HUDEP-2 (cell line): ENCODE data around the gene SARDH.

Experiments
- DNase-seq, 76 experiments: peaks; one replicate each; lab custom pipeline; 2025; ENCODE audit not compliant: unreplicated experiment in 76 of 76; lab: John Stamatoyannopoulos, UW

Gene SARDH

DNA sequence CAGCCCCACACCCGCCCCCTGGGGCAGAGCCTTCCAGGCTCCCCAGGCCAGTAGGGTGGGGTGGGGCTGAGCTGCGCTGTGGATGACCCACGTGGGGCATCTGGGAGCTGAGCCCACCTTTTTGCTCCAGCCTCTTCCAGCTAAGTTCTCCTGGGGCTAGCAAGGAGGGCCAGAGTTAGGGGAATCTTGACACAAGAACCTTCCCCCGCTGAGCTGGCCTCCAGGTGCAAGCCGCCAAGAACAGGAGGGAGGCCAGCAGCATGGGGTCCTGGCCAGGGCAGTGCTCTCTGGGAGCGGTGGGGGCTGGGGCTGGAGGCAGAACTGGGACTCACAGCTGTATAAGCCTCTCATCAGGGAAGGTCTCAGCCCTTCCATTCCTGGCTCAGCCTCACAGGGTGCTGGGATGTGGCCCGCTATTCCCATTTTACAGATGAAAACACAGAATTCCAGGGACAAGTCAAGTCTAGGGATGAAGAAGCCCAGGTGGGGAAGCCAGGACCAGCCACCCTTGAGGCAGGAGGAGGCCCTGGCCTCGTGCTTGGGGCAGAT is 21.5 kb downstream of the SARDH start:
- DNase-seq: no peak

DNA sequence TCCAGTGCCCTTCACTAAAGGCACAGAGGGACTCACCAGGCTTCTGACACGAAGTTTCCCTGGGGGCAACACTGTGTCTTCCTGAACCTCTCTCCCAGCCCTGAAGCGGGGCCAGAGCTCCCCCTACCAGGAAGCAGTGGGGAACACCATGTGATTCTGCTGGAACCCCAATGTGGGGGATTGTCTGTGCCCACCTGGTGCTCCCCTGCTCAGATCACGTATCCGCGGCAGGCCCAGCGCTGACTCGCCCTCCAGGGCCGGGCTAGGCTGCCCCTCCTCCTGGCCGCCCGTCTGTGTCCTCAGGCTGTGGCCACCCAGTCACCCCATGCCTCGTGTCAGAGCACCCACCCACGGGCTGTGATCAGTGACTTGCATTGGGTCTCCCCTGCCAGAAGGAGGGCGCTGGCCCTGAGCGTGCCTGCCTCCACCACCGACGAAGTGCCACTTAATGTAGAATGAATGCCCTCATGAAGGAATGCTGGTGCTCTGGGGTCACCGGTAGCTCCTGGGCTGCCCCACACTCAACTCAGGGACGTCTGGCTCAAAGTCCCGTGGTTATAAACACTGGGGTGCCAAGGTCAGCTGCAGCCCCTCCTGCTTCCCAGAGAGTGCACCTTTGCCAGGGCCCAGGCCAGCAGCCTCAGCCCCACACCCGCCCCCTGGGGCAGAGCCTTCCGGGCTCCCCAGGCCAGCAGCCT is 22.1 kb downstream of the SARDH start:
- peak in 4 of 76 experiments; percentile 2 to 12 (median 6) for DNase-seq

- DNase-seq: no peak
Measured at GRCh38 chr9:133715295-133715865, 22.8 kb downstream of the SARDH start.

DNA sequence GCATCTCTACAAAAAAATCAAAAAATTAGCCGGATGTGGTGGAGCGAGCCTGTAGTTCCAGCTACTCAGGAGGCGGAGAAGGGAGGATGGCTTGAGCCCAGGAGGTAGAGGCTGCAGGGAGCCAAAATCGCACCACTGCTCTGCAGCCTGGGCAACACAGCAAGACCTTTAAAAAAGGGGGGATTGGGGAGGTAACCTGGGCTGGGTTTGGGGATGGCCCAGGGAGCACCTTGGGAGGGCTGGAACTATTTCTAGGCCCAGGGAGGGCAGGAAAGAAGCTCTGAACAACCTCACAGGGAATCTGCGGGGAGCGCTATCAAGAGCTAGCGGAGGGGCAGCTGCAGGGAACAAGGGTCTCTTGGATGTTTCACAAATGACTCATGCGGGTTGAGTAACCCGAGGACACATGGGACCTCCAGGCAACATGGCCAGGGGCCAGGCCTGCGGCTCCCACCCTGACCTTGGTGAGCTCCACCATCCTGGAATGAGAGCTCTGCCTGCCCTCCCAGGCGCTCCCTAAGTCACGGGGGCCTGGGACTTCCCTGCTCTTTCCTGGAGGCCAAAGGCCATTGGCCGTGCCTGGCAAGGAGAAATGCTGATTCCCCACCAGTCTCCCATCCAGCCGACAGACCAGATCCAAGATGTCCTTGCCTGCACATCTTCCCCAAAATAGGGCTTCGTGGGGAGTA is 23.4 kb downstream of the SARDH start:
- DNase-seq: no peak

DNA sequence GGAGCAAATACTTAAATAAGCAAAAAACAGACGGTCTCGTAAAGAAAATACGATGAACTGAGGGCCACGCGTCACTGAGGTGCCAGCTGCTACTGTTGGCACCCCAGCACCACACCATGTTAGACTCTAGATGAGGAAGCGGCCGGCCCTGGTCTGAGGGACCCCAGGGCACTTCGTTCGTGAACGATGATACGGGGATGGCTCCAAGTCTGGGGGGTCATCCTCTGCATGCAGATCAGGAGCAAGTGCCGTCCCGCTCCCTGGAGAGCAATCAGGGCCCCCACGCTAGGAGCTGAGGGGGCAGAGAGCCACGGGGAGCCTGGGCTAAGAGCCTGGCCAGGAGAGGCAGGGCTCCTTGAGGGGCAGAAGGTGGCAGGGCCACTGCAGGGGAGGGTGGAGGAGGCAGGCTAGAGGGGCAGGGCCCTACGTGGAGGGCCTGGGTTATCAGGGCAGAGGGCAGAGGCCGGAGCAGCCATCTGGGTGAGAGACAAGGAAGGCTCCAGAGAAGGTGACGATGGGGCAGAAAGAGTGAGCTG is 24.1 kb downstream of the SARDH start:
- DNase-seq: no peak

DNA sequence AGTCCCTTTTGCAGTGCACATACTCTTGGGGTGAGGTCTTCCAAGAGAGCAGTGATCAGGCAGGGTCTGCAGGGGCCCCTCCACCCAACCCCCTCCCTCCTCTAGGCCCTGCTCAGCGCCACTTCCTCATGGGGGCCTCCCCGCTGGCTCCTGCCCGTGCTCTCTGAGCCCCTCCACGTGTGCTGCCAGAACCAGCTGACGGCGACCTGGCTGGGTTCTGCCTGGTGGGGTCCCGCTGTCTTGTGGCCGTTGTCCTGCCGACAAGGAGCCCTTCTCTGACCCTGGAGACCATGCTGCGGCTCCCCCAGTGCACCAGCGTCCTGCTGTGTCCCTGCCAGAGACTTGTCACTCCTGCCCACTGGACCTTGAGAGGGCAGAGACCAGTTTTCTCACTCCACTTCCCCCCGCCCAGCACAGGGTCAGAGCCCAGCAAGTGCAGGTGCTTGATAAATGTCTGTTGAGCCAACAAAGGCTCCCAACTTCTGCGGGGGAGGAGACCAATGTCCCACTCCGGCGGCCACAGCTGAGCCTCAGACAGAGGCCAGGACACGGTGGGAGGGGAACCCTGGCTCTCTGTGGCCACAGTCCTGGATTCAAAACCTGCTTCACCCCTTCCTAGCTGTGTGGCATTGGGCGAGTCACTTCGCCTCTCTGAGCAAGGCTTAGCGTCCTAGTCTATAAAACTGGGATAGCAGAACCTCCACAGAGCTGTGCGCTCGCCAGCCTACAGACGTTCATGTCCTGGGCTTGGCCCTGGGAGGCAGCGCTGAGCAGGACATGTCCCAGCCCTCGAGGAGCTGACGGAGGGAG is 24.8 kb downstream of the SARDH start:
- DNase-seq: no peak

DNA sequence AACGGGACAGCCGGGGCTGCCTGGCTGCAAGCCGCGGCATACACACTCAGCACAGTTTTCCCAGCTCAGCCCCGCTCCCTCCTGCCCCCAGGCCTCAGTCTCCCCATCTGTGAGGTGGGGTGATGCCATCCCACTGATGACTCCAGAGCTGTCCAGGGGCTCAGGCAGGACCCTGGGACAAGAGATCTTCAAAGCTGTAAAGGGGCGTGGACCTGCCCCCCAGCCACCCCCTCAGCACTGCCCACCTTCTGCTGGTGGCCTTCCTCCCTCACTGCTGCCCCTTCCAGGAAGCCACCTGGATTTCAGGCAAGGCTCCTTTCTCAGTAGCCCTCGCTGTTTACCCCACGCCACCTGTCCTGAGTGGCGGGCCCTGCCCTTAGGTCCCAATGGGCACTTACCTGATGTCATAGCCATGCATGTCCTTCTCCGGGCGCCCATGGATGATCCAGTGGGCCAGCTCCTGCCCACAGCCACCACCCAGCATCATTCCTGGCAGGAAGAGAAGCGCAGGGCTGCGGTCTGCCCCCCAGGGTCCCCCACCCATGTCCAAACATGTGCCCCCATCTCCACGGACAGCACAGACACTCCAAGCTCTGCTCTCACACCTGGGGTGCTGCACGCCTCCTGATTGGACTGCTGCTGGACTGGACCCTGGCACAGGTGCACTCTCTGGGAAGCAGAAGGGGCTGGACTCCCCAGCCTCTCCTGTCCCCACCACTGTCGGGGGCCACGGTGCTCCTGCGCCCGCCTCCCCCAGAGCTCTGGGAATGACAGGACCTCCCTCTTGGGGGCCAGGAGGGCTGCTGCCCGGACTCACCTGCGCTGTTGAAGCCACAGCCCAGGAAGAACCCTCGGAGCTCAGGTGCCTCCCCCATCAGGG is 25.7 kb downstream of the SARDH start:
- DNase-seq: no peak

DNA sequence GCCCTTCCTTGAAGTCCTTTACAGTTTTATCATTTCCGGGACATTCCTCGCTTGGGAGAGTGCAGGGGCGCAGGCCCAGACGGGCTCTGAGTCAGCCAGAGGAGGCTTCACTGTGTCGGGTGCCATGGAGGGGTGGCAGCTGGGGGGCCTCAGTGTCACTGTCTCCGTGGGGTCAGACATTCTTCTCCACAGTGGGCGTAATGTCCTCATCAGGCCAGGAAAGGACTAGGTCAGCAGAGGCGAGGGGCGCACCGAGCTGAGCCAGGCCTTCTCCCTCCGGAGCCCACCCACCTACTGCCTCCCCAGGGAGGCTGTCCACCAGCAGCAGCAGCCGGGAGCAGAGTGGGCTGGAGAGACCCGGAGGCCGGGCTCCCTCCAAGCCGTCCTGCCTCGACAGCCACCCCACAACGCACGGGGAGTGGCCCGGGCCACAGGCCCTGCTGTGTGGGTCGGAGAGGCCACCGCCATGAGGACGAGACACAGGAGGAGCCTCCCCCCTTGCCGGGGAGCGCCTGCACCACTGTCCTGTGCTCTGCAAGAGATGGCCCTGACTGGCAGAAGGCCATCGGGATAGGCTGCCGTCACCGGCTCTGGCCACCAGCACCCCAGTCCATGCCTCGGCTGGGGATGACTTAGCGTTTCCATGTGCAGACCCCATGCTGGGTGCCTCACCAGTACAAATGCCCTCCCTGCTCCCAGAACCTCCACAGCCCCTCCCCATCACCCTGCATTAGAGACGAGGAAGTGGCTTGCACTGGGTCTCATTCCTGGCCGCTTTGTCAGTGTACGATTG is 26.5 kb downstream of the SARDH start:
- DNase-seq: no peak

GRCh38 chr9:133710661-133711427 is 27.3 kb downstream of the SARDH start:
- no peak for DNase-seq

DNA sequence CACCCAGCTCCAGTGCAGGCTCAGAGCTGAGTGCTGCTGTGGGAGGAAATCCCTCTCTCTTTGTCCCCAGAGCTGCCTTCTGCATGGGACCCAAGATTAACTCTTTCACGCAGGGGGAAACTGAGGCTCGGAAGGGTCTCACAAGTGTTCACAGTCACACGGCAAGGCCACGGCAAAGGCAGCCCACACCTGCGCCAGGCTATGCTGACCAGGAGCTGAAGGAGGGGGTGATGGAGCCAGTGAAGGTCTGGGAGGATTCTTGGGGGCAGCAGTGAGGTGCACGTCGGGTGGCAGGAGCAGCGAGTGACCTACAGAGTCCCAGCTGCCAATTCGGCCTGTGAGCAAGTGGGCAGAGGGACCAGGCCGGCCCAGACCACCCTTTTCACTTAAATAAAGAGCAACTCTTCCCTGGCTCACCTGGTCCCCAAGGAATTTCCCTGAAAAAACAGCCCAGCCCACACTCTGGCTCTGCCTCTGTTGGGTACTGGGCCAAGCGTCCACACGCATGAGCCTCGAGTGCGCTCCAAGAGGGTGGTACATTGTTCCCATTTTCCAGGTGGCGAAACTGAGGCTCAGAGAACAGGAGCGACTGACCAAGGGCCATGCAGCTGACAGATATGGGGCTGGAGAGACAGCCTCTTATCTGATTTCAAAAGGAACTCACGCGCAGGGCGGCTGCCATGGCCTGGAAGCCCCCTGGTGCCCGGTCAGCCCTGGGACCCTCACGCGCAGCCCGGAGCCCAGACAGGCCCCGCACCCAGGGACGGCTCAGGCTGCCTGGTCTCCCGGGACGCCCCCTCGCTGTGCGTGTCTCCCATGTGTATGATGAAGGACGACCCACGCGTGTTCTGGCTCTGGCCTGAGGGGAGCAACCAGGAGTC is 28.2 kb downstream of the SARDH start:
- no peak for DNase-seq

- DNase-seq: no peak
Measured at GRCh38 chr9:133709015-133709611, 29.0 kb downstream of the SARDH start.

DNA sequence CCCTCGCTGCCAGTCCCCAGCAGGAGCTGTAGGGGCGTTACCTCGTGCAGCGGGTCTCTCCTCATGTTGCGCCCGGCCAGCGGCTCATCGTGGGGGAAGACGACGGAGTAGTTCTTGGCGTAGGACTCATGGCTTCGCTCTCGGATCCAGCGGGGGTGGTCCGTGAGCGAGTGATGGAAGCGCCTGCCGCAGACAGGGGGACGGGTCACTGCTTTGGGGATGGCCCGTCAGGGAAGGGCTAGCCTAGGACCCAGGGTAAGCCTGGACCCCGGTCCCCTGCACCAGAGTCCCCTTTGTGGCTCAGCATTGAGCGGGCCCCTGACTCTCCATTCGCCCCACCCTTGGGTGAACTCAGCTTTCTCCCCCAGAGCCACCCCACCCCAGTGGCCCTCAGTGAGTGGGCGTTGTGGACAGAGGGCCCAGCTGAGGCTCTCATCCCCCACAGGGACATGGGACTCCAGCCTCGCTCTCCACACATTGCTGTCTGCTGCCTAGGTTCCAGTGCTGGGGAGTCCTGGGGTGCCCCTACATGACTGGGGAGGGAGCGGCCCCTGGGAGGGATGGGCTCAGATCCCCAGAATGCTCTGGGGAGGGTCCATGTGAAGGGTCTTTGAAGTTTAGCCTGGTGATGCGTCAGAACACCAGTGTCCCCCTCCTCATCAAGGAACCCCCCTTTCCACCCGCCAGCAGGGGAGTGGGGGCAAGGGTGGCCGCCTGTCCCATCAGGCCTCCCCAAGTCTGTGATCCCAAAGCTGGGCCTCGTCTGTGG is 29.7 kb downstream of the SARDH start:
- DNase-seq: no peak

DNA sequence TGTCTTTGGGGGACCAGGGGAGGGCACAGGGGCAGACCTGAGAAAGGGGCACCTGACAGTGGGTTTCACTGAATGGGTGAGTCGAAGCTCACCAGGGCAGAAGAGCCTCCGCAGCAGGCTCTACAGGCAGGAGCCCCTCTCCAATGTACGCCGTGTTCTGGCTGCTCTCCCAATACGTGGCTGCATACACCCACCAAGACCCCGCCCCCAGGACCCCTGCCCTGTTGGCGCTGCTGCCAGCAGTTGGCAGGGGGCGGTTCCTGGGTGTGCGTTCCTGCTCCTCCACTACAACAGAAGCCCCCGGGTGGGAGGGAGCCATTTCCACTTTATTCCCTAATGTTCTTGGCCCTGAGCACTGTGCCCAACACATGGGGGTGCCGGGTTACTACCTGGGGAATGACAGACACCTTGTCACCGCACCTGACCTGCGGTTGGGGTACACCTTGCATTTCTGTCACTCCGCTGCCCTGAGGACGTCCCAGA is 30.3 kb downstream of the SARDH start:
- no peak for DNase-seq

GRCh38 chr9:133707065-133707762 is 30.9 kb downstream of the SARDH start:
- no peak for DNase-seq

- DNase-seq: no peak
Measured at GRCh38 chr9:133706307-133707050, 31.7 kb downstream of the SARDH start.
